H54 (cell line): ENCODE results near the gene MAML1.

ENCODE experiments used
- DNase-seq: peaks from one replicate; pipeline ENCODE4 v3.0.0; 2011; ENCODE audit warnings: low spot score, mixed read lengths; ENCODE audit not compliant: insufficient read length
- FAIRE-seq: peaks from 3 replicates; lab custom pipeline; 2011; peaks lifted over from hg19 to GRCh38; lab: Jason Lieb, UNC
- POLR2A ChIP-seq: IDR thresholded peaks from 2 replicates; pipeline ENCODE4 v1.6.1; 2011; ENCODE audit warnings: low read depth, mild to moderate bottlenecking, low read length

MAML1 gene

DNA sequence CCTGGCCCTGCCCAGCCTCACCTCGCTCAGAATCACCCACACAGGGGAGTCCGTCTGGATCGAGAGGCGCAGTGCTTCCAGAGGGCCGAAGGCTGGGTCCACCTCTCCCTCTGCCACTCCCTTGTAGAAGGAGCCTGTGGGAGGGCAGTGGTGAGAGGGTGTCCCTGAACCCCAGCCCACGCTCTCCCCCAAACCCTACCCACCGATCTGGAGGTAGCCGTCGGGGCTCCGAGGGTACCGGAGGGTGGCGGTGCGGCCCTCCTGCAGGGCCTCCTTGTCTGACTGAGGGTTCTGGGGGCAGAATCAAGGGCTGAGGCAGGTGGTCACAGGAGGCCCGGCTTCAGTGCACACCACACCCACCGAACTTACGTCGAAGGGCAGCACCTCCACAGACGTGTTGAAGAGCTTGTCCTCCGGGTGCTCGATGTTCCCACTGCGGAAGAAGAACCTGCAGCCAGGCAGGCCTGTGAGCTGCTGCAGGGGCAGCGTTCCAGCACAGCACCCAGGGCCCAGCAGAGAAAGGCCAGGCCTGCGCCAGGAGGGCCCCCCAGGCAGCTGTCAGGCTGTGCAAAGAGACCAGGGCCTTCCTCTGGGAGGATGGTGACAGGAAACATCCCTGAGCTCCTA, 65.6 kb downstream of the MAML1 start:
- FAIRE-seq (no peak), DNase-seq (no peak)
- TF ChIP-seq POLR2A: no peak

DNA sequence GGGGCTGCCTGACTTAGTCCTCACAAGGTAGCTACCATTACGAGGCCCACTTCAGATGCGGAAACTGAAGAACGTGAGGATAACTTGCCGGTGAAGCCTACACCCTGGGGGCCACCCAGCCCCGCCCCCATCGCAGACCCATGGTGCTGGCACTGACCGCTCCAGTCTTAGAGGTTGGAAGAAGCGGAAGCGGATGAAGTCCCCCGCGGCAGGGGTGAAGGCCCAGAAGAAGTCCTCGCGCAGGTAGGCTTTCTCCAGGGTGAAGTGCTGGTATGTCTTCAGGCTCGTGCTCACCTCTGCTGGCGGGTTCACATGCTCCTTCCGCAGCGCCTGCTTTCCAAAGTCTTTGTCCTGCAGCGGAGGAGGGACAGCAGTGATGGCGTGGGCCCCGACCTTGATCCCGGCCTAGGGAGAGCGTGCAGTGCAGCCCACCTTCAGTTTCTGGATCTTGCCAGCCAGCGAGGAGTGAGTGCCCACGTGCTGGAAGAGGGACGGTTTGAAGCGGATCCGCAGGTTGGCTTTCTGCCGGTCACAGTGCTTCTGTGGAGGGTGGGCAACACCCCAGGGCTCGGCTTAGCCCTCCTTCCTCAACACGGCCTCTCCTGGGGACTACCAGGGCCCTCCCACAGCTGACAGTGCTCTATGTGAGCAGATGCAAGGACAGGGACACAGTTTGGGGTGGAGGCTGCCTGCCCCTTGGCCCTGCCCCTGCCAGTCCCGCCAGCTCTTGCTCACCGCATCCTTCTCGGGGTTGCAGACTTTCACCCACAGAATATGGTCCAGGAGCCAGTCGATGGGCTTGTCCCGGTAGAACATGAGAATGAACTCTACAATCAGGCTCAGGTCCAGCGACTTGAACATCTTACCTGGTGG, 66.4 kb downstream of the MAML1 start:
- DNase-seq: no peak
- TF ChIP-seq POLR2A: no peak
- no peak for FAIRE-seq

DNA sequence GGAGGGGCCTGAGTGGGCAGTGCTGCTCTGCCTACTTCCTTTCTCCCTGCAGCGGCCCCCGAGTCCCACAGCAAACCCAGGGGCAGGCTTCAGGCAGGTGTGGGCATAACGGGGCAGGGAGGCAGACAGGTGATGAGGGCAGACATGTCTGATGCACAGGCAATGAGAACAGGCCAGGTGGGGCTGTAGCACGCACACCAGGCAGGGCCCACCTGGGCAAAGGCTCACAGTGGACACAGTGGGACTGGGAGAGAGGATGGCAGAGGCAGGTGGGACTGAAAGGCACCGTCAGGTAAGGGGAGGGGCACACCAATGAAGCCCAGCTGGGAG, 67.0 kb downstream of the MAML1 start:
- no peak for DNase-seq
- no peak for TF ChIP-seq POLR2A
- FAIRE-seq: no peak

DNA sequence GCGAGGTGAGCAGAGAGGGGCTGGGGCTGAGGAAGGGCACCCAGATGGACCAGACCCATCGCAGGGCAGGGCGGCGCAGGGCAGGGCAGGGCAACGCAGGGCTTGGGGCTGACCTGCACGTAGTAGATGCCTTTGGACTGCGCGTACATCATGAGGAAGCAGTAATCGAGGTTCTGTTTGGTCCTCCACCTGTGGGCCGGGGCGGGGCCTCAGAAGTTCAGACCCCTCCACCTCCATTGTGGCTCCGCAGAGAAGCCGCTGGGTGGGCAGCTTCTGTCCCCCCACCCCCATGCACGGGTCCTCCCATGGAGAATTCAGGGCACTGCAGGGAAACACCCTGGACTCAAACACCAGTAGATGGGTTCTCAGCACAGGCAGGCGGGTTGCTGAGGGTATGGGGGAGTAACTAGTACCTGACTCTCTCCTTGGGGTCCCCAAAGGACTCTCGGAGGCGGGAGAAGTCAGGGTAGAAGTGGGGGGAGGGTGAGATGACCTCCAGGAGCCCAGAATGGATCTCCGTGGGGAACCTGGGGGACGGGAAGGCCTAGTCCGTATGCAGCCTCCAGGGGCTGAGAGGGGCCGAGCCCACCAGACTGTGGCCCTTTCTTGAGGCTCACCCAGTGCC, 67.6 kb downstream of the MAML1 start:
- DNase-seq (no peak), FAIRE-seq (no peak)

DNA sequence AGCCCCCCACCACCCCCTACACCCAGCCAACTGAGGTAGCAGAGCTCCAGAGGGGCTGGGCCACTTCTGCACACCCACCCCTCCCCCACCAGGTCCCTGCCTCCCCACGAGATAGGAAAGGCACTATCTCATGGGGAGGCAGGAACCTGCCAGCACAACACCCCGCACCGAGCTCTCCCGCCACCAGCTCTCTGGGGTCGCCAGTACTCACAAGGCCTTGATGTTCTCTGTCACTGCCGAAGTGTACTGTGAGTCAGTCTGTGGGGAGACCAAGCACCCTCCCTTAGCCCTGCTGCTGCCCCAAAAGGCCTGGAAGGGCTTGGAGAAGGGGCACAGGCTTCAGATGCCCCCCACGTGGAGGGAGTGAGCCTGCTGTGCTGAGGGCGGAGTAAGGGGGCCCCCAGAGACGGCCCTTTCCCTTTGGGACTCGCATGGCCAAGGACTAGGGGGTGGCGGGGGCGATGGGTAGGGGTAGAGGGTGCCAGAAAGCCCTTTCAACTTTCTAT, 68.1 kb downstream of the MAML1 start:
- no peak for TF ChIP-seq POLR2A
- FAIRE-seq (no peak), DNase-seq (no peak)

More for the DNA sequence above, 67.6 kb downstream of the MAML1 start:
- no peak for TF ChIP-seq POLR2A

DNA sequence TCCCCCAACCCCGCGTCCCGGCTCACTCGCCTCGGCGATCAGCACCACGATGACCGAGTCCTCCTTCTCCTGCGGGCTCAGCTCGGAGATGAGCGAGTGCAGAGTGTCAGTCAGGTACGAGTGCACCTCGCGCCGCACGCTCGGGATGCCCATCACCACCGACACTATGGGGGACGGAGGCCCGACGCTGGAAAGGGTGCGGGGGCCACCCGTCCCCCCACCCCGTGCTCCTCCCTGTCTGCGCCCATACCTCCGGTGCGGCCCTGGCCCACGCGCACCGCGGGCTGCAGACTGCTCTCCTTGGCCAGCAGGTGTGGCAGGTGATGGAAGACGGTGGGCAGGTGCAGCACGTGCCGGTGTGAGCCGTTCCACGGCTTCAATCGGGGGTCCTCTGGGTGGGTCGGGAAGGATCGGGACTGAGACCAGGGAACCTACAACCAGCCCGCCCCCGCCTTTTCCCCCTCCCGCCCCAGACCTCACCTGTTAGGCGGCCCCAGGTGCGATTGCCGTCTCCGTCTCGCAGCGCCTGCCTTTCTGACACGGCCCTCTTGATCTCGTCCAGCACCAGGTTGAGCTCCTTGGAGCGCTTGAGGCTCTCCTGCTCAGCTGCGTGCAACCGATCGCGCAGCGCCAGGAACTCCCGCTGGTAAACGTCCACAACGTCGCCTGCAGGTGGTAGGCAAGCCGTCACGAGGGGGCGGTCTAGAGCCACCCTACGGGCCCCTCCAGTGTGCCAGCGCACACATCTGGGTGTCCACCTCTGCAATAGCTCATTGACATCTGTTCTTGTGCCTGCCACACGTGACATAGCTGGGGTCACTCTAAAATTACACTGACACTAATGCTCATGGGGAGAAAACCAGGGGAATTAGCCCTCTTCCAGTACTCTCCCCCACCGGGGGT, 68.9 kb downstream of the MAML1 start:
- DNase-seq: no peak
- FAIRE-seq: no peak

DNA sequence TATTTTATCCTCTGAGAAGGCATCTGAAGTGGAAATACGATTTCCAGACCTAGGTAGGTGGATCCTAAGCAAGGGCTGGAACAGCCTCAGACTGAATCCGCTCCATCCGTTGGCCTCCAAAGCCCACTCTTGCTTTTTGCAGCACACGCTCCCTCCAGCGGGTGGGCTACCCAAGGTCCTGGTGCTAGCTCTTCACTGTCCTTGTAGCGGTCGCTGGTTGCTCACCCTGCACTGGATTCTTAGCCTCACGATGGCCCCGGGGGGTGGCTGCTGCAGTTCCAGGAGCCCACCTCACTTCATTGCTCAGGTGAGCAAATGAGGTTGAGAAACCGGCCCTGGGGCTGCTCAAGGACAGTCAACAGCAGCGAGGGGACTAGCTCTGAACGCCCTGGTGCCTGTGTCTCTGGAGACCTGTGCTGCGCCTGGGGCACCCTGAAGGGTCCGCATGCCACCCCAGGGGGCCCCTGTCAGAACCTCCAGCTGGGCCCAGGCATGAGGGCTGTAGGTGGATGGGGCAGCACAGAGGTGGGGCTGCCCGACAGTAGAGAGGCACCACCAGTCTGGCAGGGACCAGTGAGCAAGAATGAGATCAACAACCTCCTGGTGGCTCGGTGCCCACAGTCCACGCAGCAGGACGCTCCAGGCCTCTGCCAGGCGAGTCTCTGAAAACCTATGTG, 69.7 kb downstream of the MAML1 start:
- no peak for TF ChIP-seq POLR2A
- DNase-seq (peak; percentile 99), FAIRE-seq (peak; percentile 66)

More for the DNA sequence above, 68.9 kb downstream of the MAML1 start:
- TF ChIP-seq POLR2A: no peak

DNA sequence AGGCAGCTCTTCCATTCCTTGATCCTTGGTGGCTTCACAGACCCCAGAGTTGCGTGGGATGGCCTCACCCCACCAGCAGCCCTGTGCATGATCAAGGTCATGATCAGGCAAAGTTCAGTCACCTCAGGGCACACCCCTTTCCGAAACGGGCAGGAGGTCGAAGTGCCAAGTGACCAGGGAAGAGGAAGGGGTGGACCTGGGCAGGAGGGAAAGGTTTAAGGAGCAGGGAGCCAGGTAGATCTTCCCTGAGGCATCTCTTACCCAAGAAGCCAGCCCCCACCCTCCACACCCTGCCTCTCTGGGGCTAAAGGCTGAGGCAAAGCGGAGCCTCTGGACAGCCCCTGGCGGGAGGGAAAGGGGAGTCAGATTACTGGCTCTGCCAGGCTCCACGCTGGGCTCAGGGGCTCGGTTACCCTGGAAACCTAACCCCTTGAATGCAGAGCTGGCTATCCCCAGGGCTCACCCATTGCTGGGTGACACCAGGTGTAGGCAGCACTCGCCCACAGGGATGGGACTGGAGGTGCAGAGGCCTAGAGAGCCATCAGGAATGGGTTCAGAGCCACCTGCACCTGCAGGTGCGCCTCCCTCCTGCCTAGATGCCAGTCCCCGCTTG, 70.4 kb downstream of the MAML1 start:
- no peak for TF ChIP-seq POLR2A
- FAIRE-seq (no peak), DNase-seq (no peak)

DNA sequence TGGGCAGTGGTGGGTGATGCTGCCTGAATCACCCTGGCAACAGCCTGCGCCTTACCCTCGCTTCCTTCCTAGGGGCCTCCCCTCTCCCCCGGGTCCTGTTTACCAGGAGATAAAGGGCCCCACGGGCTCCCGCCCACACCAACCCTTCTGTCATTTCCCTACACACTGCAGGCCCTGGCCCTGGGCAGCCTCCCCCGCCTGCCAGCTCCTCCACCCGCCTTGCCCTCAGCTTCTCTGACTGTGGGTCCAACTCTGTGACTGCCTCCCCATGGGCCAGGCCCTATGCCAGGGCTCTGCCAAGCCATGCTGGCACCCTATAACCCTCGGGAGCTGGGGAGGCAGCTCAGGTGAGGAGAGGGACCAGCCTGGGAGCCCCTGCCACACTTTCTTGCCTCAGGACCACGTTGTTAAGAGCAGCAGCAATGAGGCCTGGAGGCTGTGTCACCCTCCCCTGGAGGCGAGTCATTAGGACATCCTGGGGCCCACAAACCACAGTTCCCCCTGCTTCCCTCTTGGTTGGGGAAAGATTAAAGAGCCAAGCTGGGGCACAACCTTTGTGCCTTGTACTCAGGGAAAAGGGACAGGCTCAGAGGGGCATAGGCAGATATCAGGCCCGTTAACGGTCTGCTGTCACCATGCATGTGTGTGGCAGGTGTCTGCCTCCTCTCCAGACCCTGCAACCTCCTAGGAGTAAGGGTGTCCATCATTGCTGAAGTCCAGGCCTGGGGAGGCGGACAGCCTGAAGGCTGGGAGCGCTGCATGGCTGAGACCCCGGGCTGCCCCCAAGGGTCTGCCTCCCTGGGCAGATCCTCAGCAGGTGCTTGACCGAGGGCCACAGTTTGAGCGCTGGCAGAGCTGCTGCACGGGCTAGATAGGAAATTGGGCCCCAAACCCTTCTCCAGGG, 71.3 kb downstream of the MAML1 start:
- peak; percentile 88 for DNase-seq
- no peak for FAIRE-seq
- TF ChIP-seq POLR2A: no peak

DNA sequence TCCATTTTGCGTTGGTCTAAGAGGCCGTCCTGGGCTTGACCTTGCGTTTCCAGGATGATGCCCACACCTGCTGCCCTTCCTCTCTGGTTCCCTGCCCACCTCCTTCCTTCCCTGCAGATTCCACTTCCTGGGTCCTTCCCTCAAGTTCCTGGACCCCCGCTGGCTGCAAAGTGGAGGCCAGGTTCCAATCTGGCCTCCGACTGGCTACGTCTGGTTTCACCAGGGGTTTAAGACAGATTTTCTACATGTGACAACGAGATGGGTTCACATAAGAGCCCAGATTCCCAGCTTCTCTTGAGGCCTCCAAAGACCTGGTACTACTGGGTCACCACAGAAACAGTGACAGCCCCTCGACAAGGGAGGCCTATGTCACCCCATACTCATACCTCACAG, 71.9 kb downstream of the MAML1 start:
- TF ChIP-seq POLR2A: no peak
- FAIRE-seq (no peak), DNase-seq (no peak)

DNA sequence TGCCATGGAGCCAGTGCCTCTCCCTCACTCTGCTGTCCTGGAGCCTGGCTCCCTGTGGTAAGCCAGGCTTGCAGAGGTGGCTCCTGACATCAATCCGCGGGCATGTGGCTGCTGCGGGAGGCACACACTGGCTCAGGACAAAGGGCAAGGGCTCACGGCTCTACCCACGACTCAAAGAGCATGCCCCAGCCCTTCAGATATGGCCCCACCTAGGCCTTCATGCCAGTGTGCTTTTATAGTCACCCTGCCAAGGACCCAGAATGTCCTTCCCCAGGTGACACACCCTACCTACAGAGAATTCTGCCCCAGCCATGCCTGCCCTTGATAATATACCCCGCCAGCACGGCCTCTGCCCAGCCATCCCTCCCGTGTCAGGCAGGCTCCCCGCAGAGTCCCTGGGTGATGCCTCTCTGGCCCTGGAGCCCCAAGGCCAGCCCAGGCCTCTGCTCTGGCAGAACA, 72.5 kb downstream of the MAML1 start:
- TF ChIP-seq POLR2A: peak; percentile 7; the same call in 1 of the 2 replicates
- FAIRE-seq (no peak), DNase-seq (no peak)
